ENCODE data around the gene RCOR1. TPM values are rescaled to one million over a fixed set of nuclear protein-coding genes. Genes with fewer than 3 reads are reported as not detected.
A peak's percentile ranks its signal among the peaks of the same experiment; 100 is the strongest.
"Not testable (repeated sequence)": the region's sequence is repeated elsewhere in the genome, so short reads cannot be mapped to it uniquely, and the experiment has no call there.

RCOR1 gene
- total RNA-seq, 1 donor from 2014 or later = 25.2 TPM

DNA sequence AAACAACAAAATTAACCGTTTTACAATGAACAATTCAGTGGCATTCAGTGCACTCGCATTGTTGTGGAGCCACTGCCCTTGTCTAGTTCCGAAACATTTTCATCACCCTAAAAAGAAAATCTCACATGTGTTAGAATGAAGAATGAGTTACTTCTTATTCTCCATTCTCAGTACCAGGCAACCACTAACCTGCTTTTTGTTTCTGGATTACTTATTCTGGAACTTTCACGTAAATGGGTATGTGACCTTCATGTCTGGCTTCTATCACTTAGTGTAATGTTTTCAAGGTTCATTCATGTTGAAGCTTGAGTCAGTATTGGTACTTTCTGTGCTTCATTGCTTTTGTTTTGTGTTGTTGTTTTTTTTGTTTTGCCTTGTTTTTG lies 15.6 kb downstream of the RCOR1 start:
- DNase-seq (ENCODE audit: low spot score) = no peak
- TF ChIP-seq, protein P1, sequence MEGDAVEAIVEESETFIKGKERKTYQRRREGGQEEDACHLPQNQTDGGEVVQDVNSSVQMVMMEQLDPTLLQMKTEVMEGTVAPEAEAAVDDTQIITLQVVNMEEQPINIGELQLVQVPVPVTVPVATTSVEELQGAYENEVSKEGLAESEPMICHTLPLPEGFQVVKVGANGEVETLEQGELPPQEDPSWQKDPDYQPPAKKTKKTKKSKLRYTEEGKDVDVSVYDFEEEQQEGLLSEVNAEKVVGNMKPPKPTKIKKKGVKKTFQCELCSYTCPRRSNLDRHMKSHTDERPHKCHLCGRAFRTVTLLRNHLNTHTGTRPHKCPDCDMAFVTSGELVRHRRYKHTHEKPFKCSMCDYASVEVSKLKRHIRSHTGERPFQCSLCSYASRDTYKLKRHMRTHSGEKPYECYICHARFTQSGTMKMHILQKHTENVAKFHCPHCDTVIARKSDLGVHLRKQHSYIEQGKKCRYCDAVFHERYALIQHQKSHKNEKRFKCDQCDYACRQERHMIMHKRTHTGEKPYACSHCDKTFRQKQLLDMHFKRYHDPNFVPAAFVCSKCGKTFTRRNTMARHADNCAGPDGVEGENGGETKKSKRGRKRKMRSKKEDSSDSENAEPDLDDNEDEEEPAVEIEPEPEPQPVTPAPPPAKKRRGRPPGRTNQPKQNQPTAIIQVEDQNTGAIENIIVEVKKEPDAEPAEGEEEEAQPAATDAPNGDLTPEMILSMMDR (IDR thresholded peaks at IDR 0.05) = no peak
- no peaks in the 10 kb centered on the region for H3K27me3 Mint-ChIP-seq (ENCODE audit: low read depth)
- H3K4me1 Mint-ChIP-seq (ENCODE audit: low read depth) = peaks cover 26% of the 10 kb centered on the region
- no peaks in the 10 kb centered on the region for H3K36me3 Mint-ChIP-seq (ENCODE audit: low read depth)
- H3K27ac Mint-ChIP-seq (ENCODE audit: unreplicated experiment) = no peak overlapping the region
- no peaks in the 10 kb centered on the region for H3K9me3 Mint-ChIP-seq (ENCODE audit: low read depth)
- H3K4me3 Mint-ChIP-seq (ENCODE audit: unreplicated experiment) = no peak overlapping the region

DNA sequence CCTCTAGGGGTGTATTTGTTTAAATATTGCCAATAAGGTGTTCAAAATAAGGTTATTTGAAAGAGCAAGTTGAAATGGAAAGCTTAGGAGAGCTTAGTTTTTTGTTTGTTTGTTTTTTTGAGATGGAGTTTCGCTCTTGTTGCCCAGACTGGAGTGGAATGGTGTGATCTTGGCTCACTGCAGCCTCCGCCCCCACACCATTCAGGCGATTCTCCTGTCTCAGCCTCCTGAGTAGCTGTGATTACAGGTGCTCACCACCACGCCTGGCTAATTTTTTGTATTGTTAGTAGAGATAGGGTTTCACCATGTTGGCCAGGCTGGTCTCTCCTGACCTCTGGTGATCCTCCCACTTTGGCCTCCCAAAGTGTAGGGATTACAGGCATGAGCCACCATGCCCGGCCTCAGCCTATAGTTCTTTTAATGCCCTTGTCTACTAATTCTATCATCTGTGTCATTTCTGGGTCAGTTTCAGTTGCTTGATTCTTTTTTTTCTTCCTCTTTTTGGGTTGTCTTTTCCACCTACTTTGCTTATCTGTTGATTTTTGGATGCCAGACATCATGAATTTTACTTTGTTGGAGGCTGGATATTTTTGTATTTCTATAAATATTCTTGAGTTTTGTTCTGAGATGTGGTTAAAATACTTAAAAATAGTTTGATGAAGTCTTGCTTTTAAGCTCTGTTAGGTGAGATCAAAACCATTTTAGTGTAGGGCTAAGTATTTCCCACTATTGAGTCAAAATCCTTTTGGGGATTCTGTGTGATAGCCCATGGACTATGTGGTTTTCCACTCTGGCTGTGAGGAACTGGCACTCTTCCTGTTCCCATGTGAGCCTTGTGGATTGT lies 18.7 kb downstream of the RCOR1 start:
- Mint-ChIP-seq H3K27ac (ENCODE audit: unreplicated experiment) (no peak overlapping the region), H3K27me3 (ENCODE audit: low read depth) (no peaks in the 10 kb centered on the region), H3K4me3 (ENCODE audit: unreplicated experiment) (no peak overlapping the region), H3K4me1 (ENCODE audit: low read depth) (peaks cover 9% of the 10 kb centered on the region), H3K36me3 (ENCODE audit: low read depth) (no peaks in the 10 kb centered on the region), H3K9me3 (ENCODE audit: low read depth) (no peaks in the 10 kb centered on the region)
- no peak for DNase-seq (ENCODE audit: low spot score)
- TF ChIP-seq, protein P1 (IDR thresholded peaks at IDR 0.05) = no peak

DNA sequence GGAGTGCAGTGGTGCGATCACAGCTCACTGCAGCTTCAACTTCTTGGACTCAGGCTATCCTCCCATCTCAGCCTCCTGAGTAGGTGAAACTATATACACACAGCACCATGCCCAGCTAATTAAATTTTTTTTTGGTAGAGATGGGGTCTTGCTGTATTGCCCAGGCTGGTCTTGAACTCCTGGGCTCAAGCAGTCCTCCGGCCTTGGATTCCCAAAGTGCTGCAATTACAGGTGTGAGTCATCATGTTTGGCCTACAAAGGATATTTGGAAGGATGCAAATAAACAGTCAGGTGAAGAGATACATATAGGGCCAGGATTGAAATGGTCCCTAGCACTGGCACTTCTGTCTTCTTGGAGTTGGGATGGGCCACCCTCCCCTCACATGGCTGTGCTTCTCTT lies 23.9 kb downstream of the RCOR1 start:
- no peak for DNase-seq (ENCODE audit: low spot score)
- no peaks in the 10 kb centered on the region for H3K9me3 Mint-ChIP-seq (ENCODE audit: low read depth)
- TF ChIP-seq, protein P1 (IDR thresholded peaks at IDR 0.05) = no peak
- H3K36me3 Mint-ChIP-seq (ENCODE audit: low read depth) = no peaks in the 10 kb centered on the region
- H3K27me3 Mint-ChIP-seq (ENCODE audit: low read depth) = no peaks in the 10 kb centered on the region
- H3K4me1 Mint-ChIP-seq (ENCODE audit: low read depth) = peaks cover 24% of the 10 kb centered on the region
- H3K4me3 Mint-ChIP-seq (ENCODE audit: unreplicated experiment) = no peak overlapping the region
- H3K27ac Mint-ChIP-seq (ENCODE audit: unreplicated experiment) = no peak overlapping the region

DNA sequence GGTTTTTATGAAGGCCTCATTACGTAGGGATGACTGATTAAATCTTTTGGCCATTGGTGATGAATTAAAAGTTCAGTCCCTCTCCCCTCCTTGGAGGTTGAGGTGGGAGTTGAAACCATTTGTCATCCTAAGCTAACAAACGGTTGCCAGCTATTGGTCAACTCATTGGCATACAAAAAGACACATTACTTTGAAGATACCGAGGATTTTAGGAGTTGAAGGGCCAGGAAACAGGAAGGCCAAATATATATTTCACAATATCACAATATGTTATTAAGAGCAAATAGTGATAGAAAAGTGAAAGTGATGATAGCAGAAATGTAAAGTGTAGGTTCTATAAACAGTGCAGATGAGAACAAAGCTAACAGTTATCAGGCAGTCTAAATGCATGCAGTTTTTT lies 24.4 kb downstream of the RCOR1 start:
- Mint-ChIP-seq H3K9me3 (ENCODE audit: low read depth) (no peaks in the 10 kb centered on the region), H3K4me3 (ENCODE audit: unreplicated experiment) (no peak overlapping the region), H3K4me1 (ENCODE audit: low read depth) (peaks cover 19% of the 10 kb centered on the region), H3K36me3 (ENCODE audit: low read depth) (no peaks in the 10 kb centered on the region), H3K27me3 (ENCODE audit: low read depth) (no peaks in the 10 kb centered on the region), H3K27ac (ENCODE audit: unreplicated experiment) (no peak overlapping the region)
- TF ChIP-seq, protein P1 (IDR thresholded peaks at IDR 0.05) = no peak
- no peak for DNase-seq (ENCODE audit: low spot score)

DNA sequence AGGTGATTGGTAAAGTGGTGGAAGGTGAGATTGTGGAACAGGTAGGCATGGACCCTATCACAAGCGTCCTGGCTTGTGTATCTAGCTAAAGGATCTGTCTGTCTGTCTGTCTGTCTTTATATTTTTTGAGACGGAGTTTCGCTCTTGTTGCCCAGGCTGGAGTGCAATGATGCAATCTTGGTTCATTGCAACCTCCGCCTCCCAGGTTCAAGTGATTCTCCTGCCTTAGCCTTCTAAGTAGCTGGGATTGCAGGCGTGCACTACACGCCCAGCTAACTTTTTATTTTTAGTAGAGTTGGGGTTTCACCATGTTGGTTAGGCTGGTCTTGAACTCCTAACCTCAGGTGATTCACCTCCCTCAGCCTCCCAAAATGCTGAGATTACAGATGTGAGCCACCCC lies 26.6 kb downstream of the RCOR1 start:
- peaks cover 24% of the 10 kb centered on the region for H3K4me1 Mint-ChIP-seq (ENCODE audit: low read depth)
- not testable (repeated sequence) for H3K27ac Mint-ChIP-seq (ENCODE audit: unreplicated experiment)

DNA sequence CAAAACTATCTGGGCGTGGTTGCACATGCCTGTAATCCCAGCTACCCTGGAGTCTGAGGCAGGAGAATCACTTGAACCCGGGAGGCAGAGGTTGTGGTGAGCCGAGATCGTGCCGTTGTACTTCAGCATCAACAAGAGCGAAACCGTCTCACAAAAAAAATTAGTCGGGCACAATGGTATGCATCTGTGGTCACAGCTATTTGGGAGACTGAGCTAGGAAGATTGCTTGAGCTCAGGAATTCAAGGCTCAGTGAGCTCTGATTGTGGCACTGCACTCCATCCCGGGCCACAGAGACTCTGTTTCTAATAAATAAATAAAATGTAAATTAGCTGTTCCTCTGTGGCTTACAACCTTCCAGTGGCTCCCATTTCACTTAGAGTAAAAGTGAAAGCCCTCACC lies 28.0 kb downstream of the RCOR1 start:
- TF ChIP-seq, protein P1 (IDR thresholded peaks at IDR 0.05) = no peak
- Mint-ChIP-seq H3K27me3 (ENCODE audit: low read depth) (no peaks in the 10 kb centered on the region), H3K4me1 (ENCODE audit: low read depth) (peaks cover 24% of the 10 kb centered on the region), H3K36me3 (ENCODE audit: low read depth) (no peaks in the 10 kb centered on the region), H3K27ac (ENCODE audit: unreplicated experiment) (peak overlapping the region; percentile 70), H3K4me3 (ENCODE audit: unreplicated experiment) (no peak overlapping the region), H3K9me3 (ENCODE audit: low read depth) (no peaks in the 10 kb centered on the region)
- no peak for DNase-seq (ENCODE audit: low spot score)

More for the DNA sequence above, 26.6 kb downstream of the RCOR1 start:
- not testable (repeated sequence) for H3K27me3 Mint-ChIP-seq (ENCODE audit: low read depth); H3K4me3 Mint-ChIP-seq (ENCODE audit: unreplicated experiment); H3K9me3 Mint-ChIP-seq (ENCODE audit: low read depth); H3K36me3 Mint-ChIP-seq (ENCODE audit: low read depth); DNase-seq (ENCODE audit: low spot score)
